Stromal cell of bone marrow (primary cell): ENCODE measurements around the gene SNAPIN.
"Not testable (repeated sequence)": the region's sequence is repeated elsewhere in the genome, so short reads cannot be mapped to it uniquely, and the experiment has no call there.

Experiments used
- DNase-seq: peaks from one replicate; pipeline ENCODE4 v3.0.0-alpha.2; 2012; ENCODE audit warnings: low read depth

SNAPIN gene

DNA sequence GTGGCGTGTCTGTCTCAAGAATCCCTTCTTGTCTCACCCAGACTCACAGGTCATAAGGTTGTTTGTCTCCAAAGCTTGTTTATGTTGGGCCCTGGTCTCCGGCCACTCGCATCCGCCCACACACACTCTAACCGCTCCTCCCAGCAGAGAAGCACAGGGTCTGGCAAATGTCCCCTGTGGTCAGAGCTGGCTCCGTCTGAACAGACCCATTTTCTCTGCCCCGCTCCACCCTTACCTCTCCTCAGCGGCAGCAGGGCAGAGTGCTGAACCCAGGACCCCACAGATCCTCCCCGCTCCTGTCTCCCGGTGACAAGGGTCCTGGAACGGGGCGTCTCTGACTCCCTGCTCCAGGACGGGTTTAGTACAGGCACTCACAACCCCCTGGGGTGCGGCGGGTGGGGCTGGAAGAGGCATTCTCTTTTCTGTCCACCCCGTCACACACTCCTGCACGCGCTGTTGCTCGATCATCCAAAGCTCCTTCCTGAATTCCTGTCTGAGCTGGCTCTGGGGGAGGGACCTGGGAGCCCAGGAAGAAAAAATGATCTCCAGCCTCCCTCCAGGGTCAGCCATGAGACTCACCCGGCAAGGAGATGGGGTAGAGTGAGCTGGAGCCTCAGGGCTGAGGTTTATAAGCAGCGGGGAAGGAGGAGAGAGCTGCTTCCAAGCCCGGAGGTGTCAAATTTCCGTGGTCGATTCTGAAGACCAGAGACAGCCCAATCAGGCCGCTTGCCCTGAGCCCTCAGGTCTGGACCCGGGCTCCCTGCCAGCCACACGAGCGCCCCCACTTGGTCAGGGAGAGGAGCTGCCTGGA, 31.4 kb upstream of the SNAPIN start, which contains the start of gene S100A13:
S100A13 (minus strand) TSS at position 602 of the 811 bp plus-strand sequence. CDS start 1,033 bp downstream, outside the sequence.
- peak; percentile 92 for DNase-seq

DNA sequence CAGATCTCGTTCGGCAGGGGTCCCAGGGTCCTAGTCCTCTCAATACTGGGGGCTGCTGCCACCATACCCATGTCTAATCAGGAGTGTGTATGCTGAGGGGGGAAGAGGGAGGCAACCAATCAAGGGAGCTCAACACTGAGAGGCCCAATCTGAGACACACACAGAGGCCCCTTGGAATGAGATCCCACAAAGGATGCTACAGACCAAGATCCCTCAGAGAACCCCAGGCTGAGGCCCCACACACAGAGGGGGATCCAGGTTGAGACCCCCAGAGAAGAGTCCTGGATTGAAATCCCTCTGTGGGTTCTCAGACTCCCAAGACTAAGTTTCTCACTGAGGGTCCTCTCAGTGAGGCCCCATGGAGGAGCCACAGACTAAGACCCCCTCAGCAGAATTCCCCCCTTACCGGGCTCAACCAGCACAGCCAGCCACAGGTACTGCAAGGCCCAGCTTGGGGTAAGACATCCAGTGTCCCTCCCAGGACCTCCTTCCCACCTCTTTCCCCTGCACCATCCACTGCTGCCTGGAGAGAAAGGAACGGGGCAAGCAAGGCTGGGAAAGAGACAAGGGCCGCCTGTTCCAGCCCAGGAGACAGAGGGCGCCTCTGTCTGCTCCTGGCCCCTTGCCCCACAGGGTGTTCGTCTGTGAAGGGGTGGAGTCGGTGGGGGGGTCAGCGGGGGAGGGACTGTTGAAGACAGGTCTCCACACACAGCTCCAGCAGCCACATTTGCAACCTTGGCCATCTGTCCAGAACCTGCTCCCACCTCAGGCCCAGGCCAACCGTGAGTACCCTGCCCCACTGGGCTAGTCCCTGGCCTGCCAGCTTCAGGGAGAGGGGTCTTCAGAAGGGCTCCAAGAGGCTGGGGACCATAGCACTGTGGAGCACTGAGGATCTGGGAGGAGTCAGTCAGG, 30.5 kb upstream of the SNAPIN start, which contains the start of gene S100A1:
S100A1 (plus strand) TSS at position 720 of the 912 bp plus-strand sequence. CDS start 2,088 bp downstream, outside the sequence.
- DNase-seq: no peak

DNA sequence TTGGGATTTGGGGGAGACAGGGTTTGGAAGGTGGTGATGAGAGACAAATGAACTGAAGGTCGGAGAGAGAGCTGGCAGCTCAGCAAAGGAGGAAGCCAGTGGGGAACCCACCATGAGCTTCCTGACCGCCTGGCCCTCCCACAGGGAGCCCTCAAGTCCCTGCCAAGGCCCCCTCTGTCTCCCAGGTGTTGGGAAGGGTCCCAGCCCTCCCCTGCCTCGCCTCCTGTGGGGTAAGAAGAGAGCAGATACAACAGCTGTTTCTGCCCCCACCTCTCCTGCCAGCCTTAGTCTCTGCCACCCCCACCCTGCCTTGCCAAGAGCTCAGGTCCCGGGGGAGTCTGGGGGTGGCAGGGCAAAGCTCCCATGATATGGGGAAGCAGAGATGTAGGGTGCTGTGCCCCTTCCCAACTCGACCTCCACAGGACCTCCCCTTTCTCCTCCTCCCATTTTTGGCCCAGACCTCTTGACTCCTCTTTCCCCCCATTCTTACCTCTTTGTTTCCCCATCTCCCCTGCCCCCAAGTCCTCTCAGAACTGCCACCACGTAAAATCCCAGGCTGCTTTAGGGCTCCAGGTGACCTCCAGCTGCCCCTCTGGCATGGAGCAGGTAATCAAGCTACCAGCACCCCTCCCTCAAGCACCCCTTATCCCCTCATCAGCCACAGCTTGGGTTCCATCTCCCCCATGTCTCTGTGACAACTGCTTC, 29.7 kb upstream of the SNAPIN start:
- no peak for DNase-seq

DNA sequence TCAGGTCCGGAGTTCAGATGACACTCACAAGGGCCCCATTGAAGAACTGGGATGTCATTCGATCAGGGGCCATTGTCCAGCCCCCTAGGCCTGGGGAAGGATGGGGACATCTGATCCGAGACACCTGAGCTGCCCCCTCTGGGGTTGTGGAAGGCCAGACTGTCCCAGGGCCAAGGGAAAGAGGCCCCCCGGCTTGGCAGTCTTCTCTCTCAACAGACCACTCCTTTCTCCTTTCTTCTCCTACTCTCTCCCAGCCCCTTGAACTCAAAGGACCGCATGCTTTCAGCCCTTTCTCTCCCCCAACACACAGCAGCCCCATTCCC, 29.2 kb upstream of the SNAPIN start:
- DNase-seq: no peak

DNA sequence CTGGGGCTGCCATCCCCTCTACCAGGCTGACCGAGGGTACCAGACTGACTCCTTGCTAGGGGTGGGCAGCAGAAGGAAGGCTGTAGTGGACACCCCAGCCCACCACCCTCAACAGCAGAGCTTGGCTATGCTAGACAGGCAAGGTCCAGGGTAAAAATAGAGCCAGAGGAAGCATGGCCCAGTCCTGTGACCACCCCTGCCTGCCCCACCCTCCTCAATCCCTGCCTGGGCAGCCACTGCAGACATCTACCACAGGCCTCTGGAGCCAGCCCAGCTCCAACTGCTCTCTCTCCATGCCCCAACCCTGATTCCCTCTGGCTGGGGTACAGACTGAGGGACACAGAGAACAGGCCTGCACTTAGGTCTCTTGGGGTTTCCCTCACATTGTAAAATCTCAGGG, 28.5 kb upstream of the SNAPIN start:
- no peak for DNase-seq

DNA sequence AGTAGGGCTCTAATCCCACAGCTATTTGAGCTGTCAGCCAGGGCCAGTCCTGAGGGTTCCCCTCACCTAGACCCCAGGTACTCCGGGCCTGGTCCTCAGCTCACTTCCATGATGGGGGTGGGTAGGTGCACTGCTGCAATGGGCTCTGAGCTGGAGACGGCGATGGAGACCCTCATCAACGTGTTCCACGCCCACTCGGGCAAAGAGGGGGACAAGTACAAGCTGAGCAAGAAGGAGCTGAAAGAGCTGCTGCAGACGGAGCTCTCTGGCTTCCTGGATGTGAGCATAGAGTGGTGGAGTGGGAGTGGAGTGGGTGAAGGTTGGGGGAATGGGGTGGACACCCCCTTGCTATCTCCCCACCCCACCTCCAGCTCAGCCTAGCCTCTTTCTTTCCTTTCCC, 28.1 kb upstream of the SNAPIN start:
- DNase-seq: no peak

DNA sequence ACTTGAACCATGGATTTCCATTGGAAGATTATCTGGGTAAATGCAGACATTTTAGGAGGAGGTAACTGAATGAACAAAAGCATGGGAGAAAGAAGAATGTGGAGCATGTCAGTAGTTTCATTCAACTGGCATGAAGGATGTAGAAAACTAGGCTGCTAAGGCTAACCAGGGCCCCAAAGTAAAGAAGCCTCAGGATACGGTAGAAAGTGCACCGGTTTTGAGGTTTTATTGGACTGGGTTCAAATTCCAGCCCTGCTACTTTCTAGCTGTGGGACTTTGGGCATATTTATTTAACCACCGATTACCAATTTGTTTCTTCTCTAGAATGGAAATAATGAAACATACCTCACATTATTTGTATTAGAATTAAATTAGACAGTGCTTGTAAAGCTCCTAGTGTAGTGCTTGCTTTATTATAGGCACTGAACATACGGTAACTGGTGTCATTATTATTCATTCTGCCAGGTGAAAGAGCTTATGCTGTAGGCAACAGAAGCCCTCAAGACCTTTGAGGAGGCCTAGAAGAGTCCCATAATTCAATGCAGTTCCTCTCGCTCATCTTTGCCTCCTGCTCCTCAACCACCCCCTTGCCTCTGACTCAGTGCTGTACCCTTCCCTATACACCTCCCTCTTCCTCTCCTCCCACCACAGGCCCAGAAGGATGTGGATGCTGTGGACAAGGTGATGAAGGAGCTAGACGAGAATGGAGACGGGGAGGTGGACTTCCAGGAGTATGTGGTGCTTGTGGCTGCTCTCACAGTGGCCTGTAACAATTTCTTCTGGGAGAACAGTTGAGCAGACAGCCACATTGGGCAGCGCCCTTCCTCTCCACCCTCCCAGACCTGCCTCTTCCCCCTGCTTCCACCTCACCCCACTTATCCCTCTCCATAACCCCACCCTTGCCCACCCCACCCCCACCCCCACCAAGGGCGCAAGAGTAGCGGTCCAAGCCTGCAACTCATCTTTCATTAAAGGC, 27.2 kb upstream of the SNAPIN start:
- DNase-seq: no peak

DNA sequence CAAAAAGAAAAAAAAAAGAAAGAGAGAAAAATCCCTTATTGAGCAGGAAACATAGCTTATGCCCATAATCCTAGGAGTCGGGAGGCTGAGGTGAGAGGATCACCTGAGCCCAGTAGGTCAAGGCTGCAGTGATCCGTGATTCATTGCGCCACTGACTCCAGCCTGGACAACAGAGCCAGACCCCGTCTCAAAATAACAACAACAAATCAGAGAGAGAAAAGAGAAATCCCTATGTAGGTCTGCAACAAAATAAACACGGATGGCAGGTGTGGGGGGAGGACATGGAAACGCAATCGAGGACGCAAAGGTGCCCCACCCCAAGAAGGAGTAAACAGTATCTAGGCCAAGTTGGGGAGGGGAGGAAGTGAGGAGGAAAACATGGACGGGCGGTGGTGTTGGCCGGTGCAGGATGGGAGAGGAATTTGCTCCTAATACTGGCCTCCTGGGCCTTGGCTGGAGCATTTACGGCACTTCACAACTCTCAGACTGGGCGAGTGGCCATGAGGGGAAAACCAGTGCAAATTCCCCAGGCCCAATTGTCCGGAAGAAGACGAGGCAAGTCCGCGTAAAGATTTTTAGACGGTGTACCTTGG, 25.2 kb upstream of the SNAPIN start:
- no peak for DNase-seq

DNA sequence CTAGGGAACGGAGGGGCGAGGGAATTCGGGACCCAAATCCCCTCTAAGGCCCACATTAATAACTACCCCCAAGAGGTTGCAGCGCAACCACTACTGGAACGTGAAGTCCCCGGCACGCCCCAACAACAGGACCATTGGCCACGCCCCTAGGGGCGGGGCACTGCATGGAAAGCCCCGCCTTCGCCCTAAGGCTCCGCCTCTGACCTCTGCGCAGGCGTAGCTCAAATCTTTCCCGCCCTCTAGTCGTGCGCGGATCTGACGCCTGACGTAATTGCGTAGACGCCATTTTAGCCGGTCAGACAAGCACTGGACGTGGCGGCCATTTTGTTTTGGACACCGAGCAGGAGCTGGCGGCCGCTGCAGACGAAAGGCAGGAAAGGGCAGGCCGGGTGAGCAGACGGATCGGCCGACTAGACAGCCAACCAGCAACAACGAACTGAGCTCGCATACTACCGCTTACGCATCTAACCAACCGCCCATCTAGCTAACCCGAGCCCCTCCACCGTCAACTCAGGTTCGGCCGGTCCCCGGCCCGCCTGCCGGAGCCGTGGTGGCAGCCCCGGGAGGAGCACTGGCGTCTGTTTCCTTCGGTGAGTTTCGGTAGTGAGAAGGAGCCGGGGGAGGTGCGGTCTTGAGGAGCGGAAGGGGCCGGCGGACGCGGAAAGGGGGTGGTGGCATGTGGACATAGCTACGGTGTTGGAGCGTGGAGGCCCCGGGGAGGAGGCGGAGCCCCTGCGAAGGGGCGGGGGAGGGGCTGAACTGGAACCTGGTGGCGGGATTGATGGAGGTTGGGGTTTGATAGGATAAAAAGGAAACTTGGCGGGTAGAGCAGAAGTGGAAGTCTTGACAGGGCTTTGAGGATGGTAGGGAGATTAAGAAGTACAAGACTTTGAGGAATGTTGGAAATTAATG, 24.5 kb upstream of the SNAPIN start, which contains the start of gene CHTOP:
CHTOP (plus strand) TSS at position 313 of the 912 bp plus-strand sequence. CDS start 2,523 bp downstream, outside the sequence.
- peak; percentile 96 for DNase-seq

DNA sequence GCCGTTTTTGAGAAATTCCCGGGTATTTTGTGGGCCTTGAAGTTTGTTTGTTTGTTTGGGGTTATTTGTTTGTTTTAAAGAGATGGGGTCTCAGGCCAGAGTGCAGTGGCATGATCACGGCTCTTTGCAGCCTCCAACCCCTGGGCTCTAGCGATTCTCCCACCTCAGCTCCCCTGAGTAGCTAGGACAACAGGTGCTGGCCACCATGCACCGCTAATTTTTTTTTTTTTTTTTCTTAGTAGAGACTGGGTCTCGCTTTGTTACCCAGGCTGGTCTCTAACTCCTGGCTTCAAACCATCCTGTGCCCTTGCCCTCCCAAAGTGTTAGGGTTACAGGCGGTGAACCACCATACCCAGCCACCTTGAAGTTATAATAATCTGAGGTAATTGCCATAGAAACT, 22.6 kb upstream of the SNAPIN start:
- no peak for DNase-seq

DNA sequence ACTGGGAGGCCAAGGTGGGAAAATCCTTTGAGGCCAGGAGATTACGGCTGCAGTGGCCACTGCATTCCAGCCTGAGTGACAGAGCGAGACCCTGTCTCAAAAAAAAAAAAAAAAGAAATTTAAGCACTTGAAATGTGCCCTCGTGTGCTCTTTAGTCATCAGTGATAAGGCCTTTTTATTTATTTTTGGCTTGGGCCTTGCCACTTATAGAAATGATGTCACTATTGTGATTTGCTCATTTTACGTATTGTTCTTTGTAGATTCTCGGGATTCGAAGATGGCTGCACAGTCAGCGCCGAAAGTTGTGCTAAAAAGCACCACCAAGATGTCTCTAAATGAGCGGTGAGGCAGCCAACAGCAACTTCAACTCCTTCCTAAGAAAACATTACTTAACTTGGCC, 22.2 kb upstream of the SNAPIN start:
- no peak for DNase-seq

DNA sequence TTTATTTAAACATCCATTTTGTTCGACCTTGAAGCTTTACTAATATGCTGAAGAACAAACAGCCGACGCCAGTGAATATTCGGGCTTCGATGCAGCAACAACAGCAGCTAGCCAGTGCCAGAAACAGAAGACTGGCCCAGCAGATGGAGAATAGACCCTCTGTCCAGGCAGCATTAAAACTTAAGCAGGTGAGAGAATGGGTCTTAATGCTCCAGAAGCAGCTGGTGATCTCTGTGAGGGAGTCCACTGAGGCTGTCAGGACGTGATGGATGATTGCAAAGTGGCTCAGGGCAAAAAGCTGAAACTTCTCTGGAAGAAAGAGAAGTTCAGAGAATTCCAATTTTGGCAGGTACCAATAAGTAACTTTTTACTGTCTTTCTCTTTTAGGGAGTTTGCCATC, 20.2 kb upstream of the SNAPIN start:
- DNase-seq: no peak

DNA sequence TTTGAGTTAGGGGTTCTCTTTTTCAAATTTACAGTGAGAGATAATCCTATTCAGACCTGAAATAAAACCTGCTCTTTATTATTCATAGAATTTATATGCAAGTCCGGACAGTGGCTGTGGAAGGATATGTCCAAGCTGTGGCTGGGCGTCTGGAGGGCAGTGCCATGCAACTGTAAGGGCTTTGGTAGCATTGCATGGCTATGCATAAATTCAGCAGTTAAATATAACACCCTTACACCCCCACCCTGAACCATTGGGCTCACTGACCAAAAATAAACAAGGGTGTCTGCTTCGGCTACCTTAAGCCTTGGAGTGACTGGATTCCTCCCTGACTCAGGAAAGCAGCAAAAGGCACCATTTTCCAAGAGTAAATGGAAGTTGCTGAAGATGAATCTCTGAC, 19.2 kb upstream of the SNAPIN start:
- no peak for DNase-seq

DNA sequence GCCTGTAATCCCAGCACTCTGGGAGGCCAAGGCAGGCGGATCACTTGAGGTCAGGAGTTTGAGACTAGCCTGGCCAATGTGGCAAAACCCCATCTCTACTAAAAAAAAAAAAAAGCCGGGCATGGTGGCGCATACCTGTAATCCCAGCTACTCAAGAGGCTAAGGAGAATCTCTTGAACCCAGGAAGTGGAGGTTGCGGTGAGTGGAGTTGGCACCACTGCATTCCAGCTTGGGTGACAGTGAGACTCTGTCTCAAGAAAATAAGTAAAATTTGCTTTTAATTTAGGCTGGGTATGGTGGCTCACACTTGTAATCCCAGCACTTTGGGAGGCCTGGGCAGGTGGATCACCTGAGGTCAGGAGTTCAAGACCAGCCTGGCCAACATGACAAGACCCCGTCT, 18.3 kb upstream of the SNAPIN start:
- DNase-seq: not testable (repeated sequence)

DNA sequence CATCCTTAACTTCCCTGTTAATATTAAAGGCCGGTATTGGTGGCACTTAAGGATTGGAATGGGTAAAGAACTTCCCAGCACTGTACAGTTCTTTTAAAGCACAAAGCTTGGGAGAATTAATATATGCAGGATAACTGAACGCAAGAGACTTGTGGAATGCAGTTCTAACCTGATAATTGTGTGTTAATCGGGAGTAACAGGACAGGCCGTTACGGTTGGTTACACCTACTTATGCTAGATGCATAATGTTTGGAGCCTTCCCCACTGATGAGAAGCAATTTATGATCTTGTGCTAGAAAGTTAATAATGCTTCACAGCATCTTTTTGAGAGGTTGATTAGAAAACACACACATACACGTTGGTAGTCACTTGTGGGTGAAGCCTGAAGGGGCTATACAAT, 17.6 kb upstream of the SNAPIN start:
- no peak for DNase-seq

DNA sequence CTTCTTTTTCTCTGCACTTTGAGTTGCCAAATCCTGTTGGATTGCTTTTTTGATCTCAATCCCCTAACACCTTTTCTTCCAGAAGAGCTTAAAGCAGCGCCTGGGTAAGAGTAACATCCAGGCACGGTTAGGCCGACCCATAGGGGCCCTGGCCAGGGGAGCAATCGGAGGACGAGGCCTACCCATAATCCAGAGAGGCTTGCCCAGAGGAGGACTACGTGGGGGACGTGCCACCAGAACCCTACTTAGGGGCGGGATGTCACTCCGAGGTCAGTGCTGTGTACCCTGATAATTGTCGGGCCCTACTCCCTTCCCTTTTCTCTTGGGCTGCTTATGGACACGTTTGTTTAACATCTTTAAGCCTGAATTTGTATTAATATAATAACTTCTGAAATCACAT, 16.3 kb upstream of the SNAPIN start:
- no peak for DNase-seq

DNA sequence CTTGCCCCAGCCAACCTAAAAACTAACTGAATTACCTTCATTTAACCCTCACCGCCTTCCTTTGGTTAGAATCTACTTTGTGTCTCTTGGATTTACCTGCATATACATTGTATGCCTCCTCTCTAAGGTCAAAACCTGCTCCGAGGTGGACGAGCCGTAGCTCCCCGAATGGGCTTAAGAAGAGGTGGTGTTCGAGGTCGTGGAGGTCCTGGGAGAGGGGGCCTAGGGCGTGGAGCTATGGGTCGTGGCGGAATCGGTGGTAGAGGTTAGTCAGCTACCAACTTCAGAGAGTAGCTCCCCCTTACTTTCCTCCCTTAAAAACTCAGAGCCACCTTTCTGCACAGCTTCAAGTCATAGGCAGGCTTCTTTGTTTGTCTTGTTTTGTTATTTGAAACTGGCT, 15.4 kb upstream of the SNAPIN start:
- DNase-seq: no peak

DNA sequence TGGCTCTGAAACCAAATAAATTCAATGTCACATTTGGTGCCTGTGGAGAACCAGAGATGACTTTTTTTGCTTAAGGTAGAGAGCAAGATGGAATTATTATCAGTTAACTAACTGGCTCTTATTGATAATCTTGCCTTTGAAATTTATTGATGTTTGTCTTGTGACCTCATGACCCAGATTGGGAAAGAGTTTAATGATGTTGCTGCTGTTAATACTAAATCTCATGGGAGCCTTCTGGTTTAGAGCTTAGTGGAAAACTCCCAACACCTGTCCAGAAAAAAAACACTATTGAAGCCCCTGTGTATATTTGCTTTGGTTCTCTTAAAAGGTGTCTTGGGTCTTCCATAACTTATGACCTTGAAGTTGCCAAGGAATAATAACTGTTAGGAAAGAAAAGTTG, 14.7 kb upstream of the SNAPIN start:
- no peak for DNase-seq

DNA sequence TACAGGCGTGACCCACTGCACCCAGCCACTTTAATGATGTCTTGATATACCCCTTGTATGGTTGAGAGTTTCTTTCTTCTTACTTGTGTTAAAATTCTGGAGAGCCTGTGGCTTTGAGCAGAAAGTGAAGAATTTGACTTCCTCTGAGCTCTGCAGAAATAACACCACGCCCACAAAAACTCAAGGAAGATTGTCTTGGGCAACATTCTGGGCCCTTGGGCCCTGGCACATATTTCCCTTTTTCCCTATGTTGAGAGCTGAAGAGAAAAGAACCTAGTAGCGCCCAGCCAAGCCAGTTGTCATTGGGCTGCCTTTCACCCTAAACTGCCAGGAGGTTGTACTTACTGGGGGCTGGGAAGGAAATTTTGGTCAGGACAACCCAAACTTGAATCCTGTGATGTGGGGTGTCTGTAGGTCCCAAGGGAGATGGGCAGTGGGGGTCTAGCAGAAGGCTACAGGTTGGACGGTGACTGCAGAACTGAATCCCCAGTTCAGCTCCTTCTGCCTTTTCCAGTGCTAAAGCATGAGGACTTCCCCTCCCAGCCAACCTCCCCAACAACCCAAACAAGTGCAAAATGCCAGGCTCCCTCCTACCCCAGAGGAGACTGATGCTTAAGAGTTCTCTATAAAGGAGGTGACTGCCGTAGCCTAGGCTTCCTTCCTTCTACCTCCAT, 11.7 kb upstream of the SNAPIN start:
- DNase-seq: no peak
